HG03354 (cell line): ENCODE measurements around the gene TMEM38A.
A peak's percentile ranks its signal among the peaks of the same experiment; 100 is the strongest.

ENCODE experiments used
- ATAC-seq: cut with Tn5 transposase; IDR thresholded peaks from one replicate; pipeline ENCODE4 v1.9.1; 2021; ENCODE audit warnings: mild to moderate bottlenecking; ENCODE audit not compliant: unreplicated experiment, poor library complexity, severe bottlenecking

Gene TMEM38A

GRCh38 chr19:16660763-16661479, at the start of gene TMEM38A:
Gene TMEM38A (plus strand): TSS chr19:16661139. CDS start chr19:16661218, 79 bp downstream.
- no peak for ATAC-seq

GRCh38 chr19:16612636-16613035, 48.3 kb upstream of the TMEM38A start:
- no peak for ATAC-seq

- ATAC-seq, result no peak
Measured at GRCh38 chr19:16613841-16614240, 47.1 kb upstream of the TMEM38A start.

GRCh38 chr19:16614941-16615340, 46.0 kb upstream of the TMEM38A start:
- no peak for ATAC-seq

- ATAC-seq, result no peak
Measured at GRCh38 chr19:16615808-16616207, 45.1 kb upstream of the TMEM38A start.

- no peak for ATAC-seq
Measured at GRCh38 chr19:16618248-16618647, 42.7 kb upstream of the TMEM38A start.

GRCh38 chr19:16619457-16619856, 41.5 kb upstream of the TMEM38A start:
- no peak for ATAC-seq

GRCh38 chr19:16620018-16620417, 40.9 kb upstream of the TMEM38A start:
- ATAC-seq, result no peak

- no peak for ATAC-seq
Measured at GRCh38 chr19:16620584-16620983, 40.4 kb upstream of the TMEM38A start.

- ATAC-seq, result no peak
Measured at GRCh38 chr19:16621165-16621800, 39.7 kb upstream of the TMEM38A start.

GRCh38 chr19:16623066-16623465, 37.9 kb upstream of the TMEM38A start:
- no peak for ATAC-seq

GRCh38 chr19:16623576-16623975, 37.4 kb upstream of the TMEM38A start:
- no peak for ATAC-seq

GRCh38 chr19:16624236-16624635, 36.7 kb upstream of the TMEM38A start:
- no peak for ATAC-seq

GRCh38 chr19:16625163-16625958, 35.6 kb upstream of the TMEM38A start:
- ATAC-seq, result no peak

GRCh38 chr19:16626796-16627192, 34.1 kb upstream of the TMEM38A start:
- ATAC-seq, result no peak

GRCh38 chr19:16627193-16627927, 33.6 kb upstream of the TMEM38A start:
- no peak for ATAC-seq

GRCh38 chr19:16627928-16628182, 33.1 kb upstream of the TMEM38A start:
- no peak for ATAC-seq

GRCh38 chr19:16628183-16628983, 32.6 kb upstream of the TMEM38A start, which contains the start of gene MED26:
Gene MED26 (minus strand): TSS chr19:16628204. CDS start chr19:16627943, 261 bp downstream.
- peak; percentile 85 for ATAC-seq

- peak; percentile 9 for ATAC-seq
Measured at GRCh38 chr19:16628984-16629691, 31.8 kb upstream of the TMEM38A start.
